Caco-2 (cell line): ENCODE results near the gene SRMS. TPM values are rescaled to one million over a fixed set of nuclear protein-coding genes. Genes with fewer than 3 reads are reported as not detected.

Experiments used
- BruUV-seq: library from RNA; stranded (reverse); fragments of 400-500 nt; replicated peaks from 2 replicates; lab custom pipeline; 2021; lab: Mats Ljungman, UMichigan
- CTCF ChIA-PET: fragments of 300-600 bp; sonication (Branson Sonifier 250); formaldehyde crosslinking; loops from one replicate; lab custom pipeline; 2022; ENCODE audit warnings: antibody characterized with exemption; lab: Charles Lee
- POLR2A ChIA-PET: fragments of 300-600 bp; sonication (Branson Sonifier 250); formaldehyde crosslinking; loops from one replicate; lab custom pipeline; 2022; ENCODE audit warnings: antibody characterized with exemption; lab: Charles Lee
- DNase-seq, 2 experiments: peaks; one replicate each; pipeline versions ENCODE4 v3.0.0 to v3.0.0-alpha.2; 2020 to 2022
- H3K27me3 ChIP-seq: replicated peaks from 2 replicates; pipeline ENCODE4 v1.6.0; 2011; ENCODE audit warnings: low read length; ENCODE audit not compliant: control insufficient read depth, insufficient read depth
- H3K36me3 ChIP-seq: 2 replicates; pipeline ENCODE4 v1.5.1; 2011; ENCODE audit warnings: low read length; ENCODE audit not compliant: control insufficient read depth, insufficient read depth
- H3K4me1 ChIP-seq: fragments of 250-450 bp; sonication (Bioruptor Pico); 2 replicates; pipeline ENCODE4 v1.5.1; 2020; ENCODE audit warnings: mild to moderate bottlenecking
- H3K4me3 ChIP-seq: 2 replicates; pipeline ENCODE4 v1.5.1; 2011; ENCODE audit warnings: low read depth, mild to moderate bottlenecking, control low read depth, low read length
- H3K9me3 ChIP-seq: fragments of 250-450 bp; sonication (Bioruptor Pico); 2 replicates; pipeline ENCODE4 v1.5.1; 2020; ENCODE audit warnings: mild to moderate bottlenecking, moderate library complexity
- H3K27ac Mint-ChIP-seq: one replicate; pipeline ENCODE4 v1.8.0; 2022; ENCODE audit warnings: mixed read lengths; ENCODE audit not compliant: unreplicated experiment
- H3K27me3 Mint-ChIP-seq: one replicate; pipeline ENCODE4 v1.8.0; 2022; ENCODE audit warnings: mixed read lengths; ENCODE audit not compliant: insufficient read depth, unreplicated experiment
- H3K36me3 Mint-ChIP-seq: one replicate; pipeline ENCODE4 v1.8.0; 2022; ENCODE audit warnings: mild to moderate bottlenecking, mixed read lengths; ENCODE audit not compliant: insufficient read depth, unreplicated experiment
- H3K4me1 Mint-ChIP-seq: one replicate; pipeline ENCODE4 v1.8.0; 2022; ENCODE audit warnings: low read depth, mixed read lengths; ENCODE audit not compliant: unreplicated experiment
- H3K4me3 Mint-ChIP-seq: one replicate; pipeline ENCODE4 v1.8.0; 2022; ENCODE audit warnings: mild to moderate bottlenecking, moderate library complexity, mixed read lengths; ENCODE audit not compliant: unreplicated experiment
- H3K9me3 Mint-ChIP-seq: one replicate; pipeline ENCODE4 v1.8.0; 2022; ENCODE audit warnings: mixed read lengths; ENCODE audit not compliant: unreplicated experiment
- CTCF ChIP-seq, 2 experiments: fragments of 200-600 bp in 1 of 2; IDR thresholded peaks; 1 replicate in 1 of 2; 2 replicates in 1 of 2; pipeline versions ENCODE4 v1.5.1 to v1.8.0; 2011 to 2022; ENCODE audit warnings: antibody characterized with exemption in 1 of 2, control low read depth in 1 of 2, inconsistent platforms in 1 of 2, low read depth in 1 of 2, low read length in 1 of 2, mild to moderate bottlenecking in 1 of 2, moderate library complexity in 1 of 2; ENCODE audit not compliant: insufficient read depth in 1 of 2, severe bottlenecking in 1 of 2, unreplicated experiment in 1 of 2
- intact Hi-C: fragments of 100-400 bp; cut with micrococcal nuclease; formaldehyde crosslinking; loops from one replicate; pipeline ENCODE4 v1.10.0; 2022; ENCODE audit not compliant: unreplicated experiment
- total RNA-seq: library from RNA; stranded (reverse); gene quantifications from 2 replicates; pipeline ENCODE4 v1.2.3, GENCODE V29; 2022

The SRMS gene
- total RNA-seq, 1 experiment from 2014 or later, result not detected

DNA sequence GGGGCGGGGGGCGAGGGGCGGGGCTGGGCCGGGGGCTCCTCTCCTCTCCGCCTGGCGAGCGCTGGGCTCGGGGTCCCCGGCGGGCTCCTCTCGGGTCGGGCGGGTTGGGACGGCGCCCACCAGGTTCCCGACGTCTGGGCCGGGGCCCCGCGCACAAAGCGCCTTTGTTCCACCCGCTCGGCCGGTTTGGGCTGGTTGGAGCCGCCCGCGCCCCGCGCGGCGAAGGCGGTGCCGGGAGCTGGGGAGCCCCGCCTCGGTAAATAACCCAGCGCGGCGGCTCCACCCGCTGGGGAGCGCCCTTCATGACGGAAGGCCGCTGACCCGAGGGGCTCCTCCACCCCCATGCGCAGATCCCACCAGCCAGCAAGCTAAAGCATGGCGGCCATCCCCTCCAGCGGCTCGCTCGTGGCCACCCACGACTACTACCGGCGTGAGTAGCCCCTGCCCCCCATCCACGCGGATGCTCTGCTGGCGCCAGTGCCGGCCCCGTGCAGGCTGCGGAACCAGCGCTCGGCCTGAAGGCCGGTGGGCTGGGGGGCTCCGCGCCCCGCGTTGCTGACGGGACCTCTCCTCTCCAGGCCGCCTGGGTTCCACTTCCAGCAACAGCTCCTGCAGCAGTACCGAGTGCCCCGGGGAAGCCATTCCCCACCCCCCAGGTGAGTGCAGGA is 26.5 kb downstream of the SRMS start:
- H3K9me3 Mint-ChIP-seq, result no peaks in the 10 kb centered on the region
- TF ChIP-seq CTCF (IDR thresholded peaks at IDR 0.05; ENCODE audit: insufficient read depth in 1 of 2, low read depth in 1 of 2, low read length in 1 of 2, severe bottlenecking in 1 of 2, unreplicated experiment in 1 of 2), result peak in 1 of 2 experiments; percentile 37
- Histone ChIP-seq H3K4me1 (peaks cover 14% of the 10 kb centered on the region), H3K27me3 (no peaks in the 10 kb centered on the region), H3K36me3 (peaks cover 19% of the 10 kb centered on the region), H3K4me3 (peak overlapping the region; percentile 97), H3K9me3 (peaks cover 17% of the 10 kb centered on the region)
- CTCF ChIA-PET, result interaction anchor here (0.5 to 2.5 kb wide), 14 partner anchors 9 to 1653 kb away, joined by 3 to 20 read pairs (median 6); partner anchors contain the start of gene ARFGAP1
- H3K27ac Mint-ChIP-seq, result peak overlapping the region; percentile 95
- TSS peak; percentile 72 for BruUV-seq
- H3K27me3 Mint-ChIP-seq, result no peaks in the 10 kb centered on the region
- no peaks in the 10 kb centered on the region for H3K4me1 Mint-ChIP-seq
- peak overlapping the region; percentile 92 for H3K4me3 Mint-ChIP-seq
- intact Hi-C loops, result loop anchor here (1.0 kb wide), 1 partner anchor 25 kb away; no protein-coding TSS in a partner anchor
- POLR2A ChIA-PET, result interaction anchor here (0.6 to 2.4 kb wide), 25 partner anchors 10 to 727 kb away, joined by 3 to 21 read pairs (median 6); partner anchors contain the start of genes ARFRP1, GMEB2, HELZ2 and PRPF6
- peaks cover 69% of the 10 kb centered on the region for H3K36me3 Mint-ChIP-seq
- peak; percentile 92 to 95 for DNase-seq

DNA sequence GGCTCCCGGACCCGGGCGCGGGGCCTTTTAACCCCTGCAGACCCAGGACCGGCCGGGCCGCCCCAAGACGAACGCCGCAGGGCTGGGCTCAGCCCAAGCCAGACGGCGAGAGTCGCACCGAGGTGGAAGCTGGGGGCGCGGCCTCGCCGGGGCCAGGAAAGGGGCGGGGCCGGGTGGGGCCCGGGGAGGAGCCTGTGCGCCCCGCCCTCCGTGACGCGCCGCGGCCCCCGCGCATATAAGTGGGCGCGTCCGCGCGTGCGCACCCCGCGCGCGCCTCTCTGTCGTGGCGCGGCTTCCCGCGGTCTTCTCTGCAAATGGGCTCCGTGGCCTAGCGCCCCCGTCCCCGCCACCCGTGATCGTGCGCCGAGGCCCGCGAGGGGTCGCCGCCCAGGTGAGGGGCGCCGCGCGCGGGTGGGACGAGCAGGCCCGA is 27.0 kb downstream of the SRMS start, which contains the start of gene PPDPF:
Gene PPDPF, plus strand, starts transcription at position 262 of the 430 bp plus-strand sequence. CDS start 544 bp downstream, outside the sequence.
- DNase-seq, result peak in 1 of 2 experiments; percentile 90
- Histone ChIP-seq H3K4me3 (peak within 1 kb of the TSS; percentile 97), H3K4me1 (peaks cover 14% of the 10 kb centered on the region), H3K36me3 (peaks cover 19% of the 10 kb centered on the region), H3K27me3 (no peaks in the 10 kb centered on the region), H3K9me3 (peaks cover 17% of the 10 kb centered on the region)
- no peak for TF ChIP-seq CTCF (IDR thresholded peaks at IDR 0.05; ENCODE audit: insufficient read depth in 1 of 2, low read depth in 1 of 2, low read length in 1 of 2, severe bottlenecking in 1 of 2, unreplicated experiment in 1 of 2)
- CTCF ChIA-PET, result interaction anchor here (0.5 to 2.5 kb wide), 19 partner anchors 9 to 1653 kb away, joined by 3 to 20 read pairs (median 5); partner anchors contain the start of gene ARFGAP1
- no peaks in the 10 kb centered on the region for H3K9me3 Mint-ChIP-seq
- peak within 1 kb of the TSS; percentile 92 for H3K4me3 Mint-ChIP-seq
- H3K27me3 Mint-ChIP-seq, result no peaks in the 10 kb centered on the region
- peak within 1 kb of the TSS; percentile 95 for H3K27ac Mint-ChIP-seq
- peaks cover 64% of the 10 kb centered on the region for H3K36me3 Mint-ChIP-seq
- no peaks in the 10 kb centered on the region for H3K4me1 Mint-ChIP-seq
- no TSS peak for BruUV-seq
- intact Hi-C loops, result loop anchor here (1.0 kb wide), 1 partner anchor 24 kb away; no protein-coding TSS in a partner anchor
- POLR2A ChIA-PET, result interaction anchor here (0.5 to 2.4 kb wide), 39 partner anchors 8 to 1221 kb away, joined by 3 to 21 read pairs (median 4); partner anchors contain the start of genes ARFGAP1, ARFRP1, HELZ2 and PRPF6
